ENCODE data around the gene CD33.

- TF ChIP-seq CTCF (conservative IDR thresholded peaks at IDR 0.05; ENCODE audit: low read length) (no peak), EZH2phosphoT487 (IDR thresholded peaks at IDR 0.05; ENCODE audit: borderline replicate concordance, low read depth, low read length) (no peak)
Observed at GRCh38 chr19:51224163-51224641, 678 bp upstream of the CD33 start.

All from OCI-LY7 (cell line).